ENCODE data around the gene RASD1. TPM values are rescaled to one million over a fixed set of nuclear protein-coding genes. Genes with fewer than 3 reads are reported as not detected.

RASD1 gene
- total RNA-seq, 1 experiment from 2014 or later = 6.0 TPM

GRCh38 chr17:17445296-17445924 is 50.8 kb downstream of the RASD1 start:
- DNase-seq (ENCODE audit: low spot score) = peak; percentile 13

Small RNA genes lying within 50 kb of the gene (small RNA-seq; reads per million reads assigned to genes)
- not detected for gene RF00019

Other genes starting within 250 kb of the RASD1 start
- gene COPS3, start 215.1 kb downstream of the RASD1 start, total RNA-seq (2014; rRNA removed; shearing (Covaris generic)) = 35.4 and 44.9 TPM in 2 replicates
- 0.41 and 2.0 TPM in 2 replicates for gene NT5M, start 193.0 kb downstream of the RASD1 start, total RNA-seq (2014; rRNA removed; shearing (Covaris generic))
- gene MED9, start 19.4 kb downstream of the RASD1 start, total RNA-seq (2014; rRNA removed; shearing (Covaris generic)) = 8.9 and 10.5 TPM in 2 replicates
- 64.4 and 78.5 TPM in 2 replicates for gene PEMT, start 95.3 kb upstream of the RASD1 start, total RNA-seq (2014; rRNA removed; shearing (Covaris generic))
- 35.4 and 37.8 TPM in 2 replicates for gene RAI1, start 185.1 kb upstream of the RASD1 start, total RNA-seq (2014; rRNA removed; shearing (Covaris generic))